GM21381 (cell line): Measurements from ENCODE around the gene ACTG1.

Source experiments
- ATAC-seq: cut with Tn5 transposase; IDR thresholded peaks from one replicate; pipeline ENCODE4 v1.9.1; 2021; ENCODE audit warnings: mild to moderate bottlenecking, moderate library complexity; ENCODE audit not compliant: unreplicated experiment

The ACTG1 gene

GRCh38 chr17:81483085-81483861 lies 29.3 kb downstream of the ACTG1 start:
- ATAC-seq: no peak

DNA sequence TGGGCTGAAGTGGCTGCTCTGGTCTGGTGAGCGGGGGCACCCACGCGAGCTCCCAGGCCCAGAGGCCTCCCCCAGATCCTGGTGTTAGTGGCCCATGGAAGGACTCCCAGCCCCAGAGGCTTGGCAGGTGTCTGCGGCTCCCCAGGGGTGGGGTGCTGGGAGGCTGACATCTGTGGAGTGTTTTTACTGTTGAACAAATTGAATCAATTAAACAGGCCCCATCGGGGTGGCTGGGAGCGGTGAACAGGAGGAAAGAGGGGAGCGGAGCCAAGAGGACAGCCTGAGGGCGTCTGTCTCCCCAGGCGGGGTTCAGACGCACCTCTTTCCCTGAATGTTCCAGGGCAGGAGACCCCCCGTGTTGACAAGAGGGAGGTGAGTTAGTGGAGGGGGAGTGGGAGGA lies 29.9 kb downstream of the ACTG1 start:
- ATAC-seq: no peak

GRCh38 chr17:81481815-81482505 lies 30.6 kb downstream of the ACTG1 start:
- ATAC-seq: no peak

DNA sequence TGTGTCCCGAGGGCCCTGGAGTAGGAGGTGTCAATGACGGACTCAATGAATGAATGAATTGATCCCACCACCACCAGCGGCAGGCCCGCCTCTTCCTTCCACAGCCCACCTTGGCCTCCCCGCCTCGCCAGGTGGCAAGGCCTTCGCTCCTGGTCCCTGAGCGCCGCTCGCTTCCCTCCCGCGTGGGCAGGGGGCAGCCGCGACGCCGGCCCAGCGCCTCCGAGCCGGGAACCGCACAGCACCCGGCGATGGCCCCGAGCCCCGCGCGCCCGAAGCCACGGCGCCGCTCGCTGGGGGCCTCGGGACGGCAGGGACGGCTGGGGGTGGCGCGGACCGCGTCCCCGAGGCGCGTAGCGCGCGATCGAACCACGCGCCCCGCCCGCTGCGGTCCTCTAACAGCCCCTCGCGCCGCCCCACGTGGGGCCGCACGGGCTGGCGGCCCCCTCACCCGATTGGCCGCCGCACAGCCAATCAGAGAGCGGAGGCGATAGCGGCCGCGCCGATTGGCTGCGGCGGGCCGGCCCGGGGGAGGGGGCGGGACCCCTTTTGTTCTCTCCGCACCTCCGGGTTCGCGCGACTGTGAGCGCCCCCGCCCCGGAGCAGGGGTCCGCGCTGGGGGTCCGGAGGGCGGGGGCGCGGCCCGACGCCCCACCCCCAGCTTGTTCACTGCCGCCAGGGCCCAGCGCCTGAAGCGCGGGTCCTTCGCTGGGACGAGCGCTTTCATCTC lies 31.4 kb downstream of the ACTG1 start:
- ATAC-seq: no peak

DNA sequence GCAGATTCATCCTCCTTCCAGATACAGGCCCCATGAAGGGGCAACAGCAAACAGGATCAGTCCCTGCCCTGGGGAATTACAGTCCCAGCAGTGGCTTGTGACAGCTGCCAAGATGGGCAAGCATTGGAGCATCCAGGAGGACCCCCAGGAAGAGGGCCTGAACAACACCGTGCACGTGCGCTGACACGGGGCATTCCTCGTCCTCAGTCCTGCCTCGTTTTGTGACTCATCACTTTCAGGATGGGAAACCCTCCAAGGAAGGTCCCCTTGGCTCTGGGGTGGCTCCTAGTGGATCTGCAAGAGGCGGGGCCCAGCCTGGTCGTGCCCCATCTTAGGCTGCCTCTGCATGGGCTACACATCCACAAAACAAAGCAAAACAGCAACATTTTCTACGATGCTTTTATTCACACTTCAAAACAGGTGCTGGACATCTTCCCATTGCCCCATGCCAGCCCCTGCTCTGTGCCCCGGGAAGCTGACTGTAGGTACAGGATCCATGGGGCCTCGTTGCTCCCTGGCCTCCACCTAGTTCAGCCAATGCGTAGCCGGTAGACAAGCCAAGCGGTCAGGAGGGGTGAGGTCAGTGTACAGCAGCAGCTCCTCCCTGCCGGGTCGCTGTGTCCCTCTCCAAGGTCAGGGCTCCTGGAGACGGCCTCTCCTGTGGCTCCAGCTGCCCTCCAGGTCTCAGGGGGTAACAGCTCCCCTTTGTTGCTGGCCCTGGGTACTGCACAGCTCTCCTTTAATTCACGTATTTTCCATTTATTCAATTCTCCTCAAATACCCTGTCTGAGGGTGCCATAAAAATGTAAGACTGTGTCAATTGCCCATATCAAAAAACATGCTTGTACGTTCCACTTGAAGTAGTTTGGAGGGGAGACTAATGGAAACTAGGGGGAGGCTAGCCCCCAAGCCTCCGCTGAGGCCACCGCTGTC lies 32.2 kb downstream of the ACTG1 start:
- no peak for ATAC-seq

DNA sequence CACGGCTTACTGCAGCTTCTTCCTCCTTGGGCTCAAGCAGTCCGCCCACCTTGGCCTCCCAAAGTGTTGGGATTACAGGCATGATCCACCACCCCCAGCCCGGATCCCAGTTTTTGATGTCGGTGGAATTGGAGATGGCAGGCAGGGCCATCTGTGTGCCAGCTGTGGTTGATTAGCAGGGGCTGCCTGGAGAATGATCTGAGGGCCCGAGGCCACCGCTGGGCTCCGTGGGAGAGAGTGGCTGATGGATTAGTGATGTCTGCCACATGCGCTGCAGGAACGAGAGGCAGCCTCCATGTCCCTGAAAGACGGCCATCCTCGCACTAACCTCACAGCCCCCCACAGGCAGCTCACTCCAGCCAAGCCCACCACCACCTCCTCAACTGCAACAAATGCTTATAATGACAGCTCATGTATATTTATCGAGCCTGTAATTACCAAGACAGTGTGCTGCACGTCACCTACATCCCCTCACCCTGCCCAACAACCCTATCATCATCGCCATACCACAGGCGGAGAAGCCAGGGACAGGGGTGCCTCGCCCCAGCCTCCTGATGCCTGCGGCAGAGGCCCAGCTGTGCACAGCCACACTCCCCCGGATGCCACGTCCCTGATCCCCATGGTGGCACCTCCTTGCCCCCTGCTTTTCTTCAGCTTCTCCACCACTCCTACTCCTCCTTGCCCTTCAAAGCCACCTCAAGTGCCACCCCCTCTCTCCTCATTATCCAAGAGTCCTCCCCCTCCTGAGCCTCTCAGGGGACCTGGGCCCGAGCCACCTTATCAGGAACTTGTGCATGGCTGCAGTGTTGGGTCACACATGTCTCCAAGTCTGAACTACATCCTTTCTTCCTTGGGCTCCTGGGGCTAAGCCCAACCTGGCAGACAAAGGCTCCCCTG lies 33.2 kb downstream of the ACTG1 start:
- no peak for ATAC-seq

GRCh38 chr17:81478119-81478518 lies 34.5 kb downstream of the ACTG1 start:
- ATAC-seq: no peak

DNA sequence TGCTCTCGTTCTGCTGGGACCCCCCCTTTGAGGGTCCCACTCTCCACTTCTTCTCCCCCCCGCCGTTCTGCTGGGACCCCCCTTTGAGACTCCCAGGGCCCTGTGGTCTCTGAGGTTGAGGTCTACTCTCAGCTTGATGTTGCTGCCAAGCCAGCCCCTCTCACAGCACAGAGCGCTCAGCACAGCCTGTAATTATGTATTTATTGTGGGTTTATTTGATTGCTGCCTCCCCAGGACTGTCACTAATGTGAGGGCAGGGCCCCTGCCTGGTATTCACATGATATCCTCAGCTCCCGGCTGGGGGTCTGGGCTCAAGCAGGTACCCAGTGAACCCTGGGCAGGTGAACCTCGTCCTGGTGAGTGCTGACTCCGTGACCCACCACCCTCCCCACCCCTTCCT lies 35.4 kb downstream of the ACTG1 start:
- ATAC-seq: no peak

DNA sequence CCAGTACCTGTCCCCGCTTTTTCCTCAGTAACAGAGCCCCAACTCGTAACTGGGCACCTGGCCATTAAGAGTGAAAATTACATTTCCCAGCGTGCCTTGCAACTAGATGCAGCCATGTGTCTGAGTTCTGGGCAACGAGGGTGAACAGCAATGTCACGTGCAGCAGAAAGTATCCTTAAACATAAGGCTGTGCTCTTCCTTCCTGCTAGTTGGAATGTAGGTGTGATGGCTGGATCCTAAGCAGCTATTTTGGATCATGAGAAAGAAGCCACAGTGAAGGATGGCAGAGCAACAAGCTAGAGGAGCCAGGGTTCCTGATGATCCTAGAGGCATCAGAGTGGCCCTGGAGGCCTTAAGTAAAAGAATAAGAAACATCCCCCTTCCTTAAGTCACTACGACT lies 36.0 kb downstream of the ACTG1 start:
- no peak for ATAC-seq

DNA sequence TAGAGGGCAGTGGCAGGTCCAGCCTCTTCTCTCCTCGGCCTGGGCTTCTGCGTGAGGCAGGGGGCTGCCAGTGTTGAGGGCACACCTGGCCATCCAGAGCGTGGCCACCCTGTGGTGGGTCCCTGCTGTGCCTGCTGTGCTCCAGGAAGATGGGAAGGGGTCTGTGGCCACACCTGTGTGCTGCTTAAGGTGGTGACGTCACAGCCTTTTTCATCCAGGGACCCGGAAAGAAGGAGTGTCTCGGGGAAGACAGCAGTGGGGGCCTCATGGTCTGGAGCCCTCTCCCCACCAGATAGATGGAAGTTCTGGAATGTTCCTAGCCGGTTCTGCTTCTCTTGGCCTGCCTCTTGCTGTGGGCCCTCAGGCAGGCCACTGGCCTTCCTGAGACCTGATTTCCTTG lies 36.5 kb downstream of the ACTG1 start:
- ATAC-seq: no peak

GRCh38 chr17:81474958-81475357 lies 37.6 kb downstream of the ACTG1 start:
- no peak for ATAC-seq

- no peak for ATAC-seq
These were observed 39.6 kb downstream of the ACTG1 start for GRCh38 chr17:81473019-81473418.

GRCh38 chr17:81471818-81472456 lies 40.7 kb downstream of the ACTG1 start:
- ATAC-seq: no peak

- no peak for ATAC-seq
These were observed 41.4 kb downstream of the ACTG1 start for GRCh38 chr17:81470944-81471817.

- ATAC-seq: no peak
These were observed 42.2 kb downstream of the ACTG1 start for GRCh38 chr17:81470270-81470943.

GRCh38 chr17:81469266-81469665 lies 43.3 kb downstream of the ACTG1 start:
- no peak for ATAC-seq

GRCh38 chr17:81468770-81469121 lies 43.9 kb downstream of the ACTG1 start:
- ATAC-seq: no peak
